GM12878 (cell line): Measurements from ENCODE around the gene BTNL2. TPM values are rescaled to one million over a fixed set of nuclear protein-coding genes. Genes with fewer than 3 reads are reported as not detected.

ENCODE experiments used
- EED ChIP-seq: sonication (generic); IDR thresholded peaks from 2 replicates; pipeline ENCODE4 v1.6.1; 2016; ENCODE audit warnings: antibody characterized with exemption, low read depth
- MEF2A ChIP-seq: IDR thresholded peaks from 2 replicates; pipeline ENCODE4 v1.6.1; 2011; ENCODE audit warnings: low read depth, mild to moderate bottlenecking, low read length, moderate library complexity; ENCODE audit not compliant: insufficient read depth
- RELA ChIP-seq: fragments of 450-650 bp; IDR thresholded peaks from 2 replicates; pipeline ENCODE4 v1.8.0; 2014; ENCODE audit warnings: borderline replicate concordance; ENCODE audit not compliant: partially characterized antibody
- SMAD5 ChIP-seq: IDR thresholded peaks from 2 replicates; pipeline ENCODE4 v1.6.1; 2016; ENCODE audit warnings: antibody characterized with exemption, low read depth
- SMARCA5 ChIP-seq: fragments of 450-650 bp; IDR thresholded peaks from 2 replicates; pipeline ENCODE4 v1.6.1; 2017; ENCODE audit warnings: mild to moderate bottlenecking
- polyA plus RNA-seq, 11 experiments: library from polyadenylated mRNA; depleted of rRNA in 4 of 11; unstranded in 6 of 11; stranded (reverse) in 5 of 11; fragments of >200 nt; fragmentation: Nextera tagmentation in 4 of 11; fragmentation: Illumina TruSeq in 1 of 11; extraction: Ambion mirVana in 4 of 11; extraction: Trizol in 1 of 11; gene quantifications; 1 replicate in 1 of 11; 2 replicates in 10 of 11; pipeline versions ENCODE4 v1.2.1 to v1.2.3, GENCODE V29; 2011 to 2016; ENCODE audit warnings: inconsistent platforms in 2 of 11, missing spikeins in 2 of 11, low read depth in 1 of 11
- total RNA-seq, 4 experiments: library from RNA; depleted of rRNA in 3 of 4; stranded (reverse); fragments of >200 nt in 3 of 4; fragmentation: Illumina TruSeq in 1 of 4; extraction: Trizol in 1 of 4; gene quantifications; 2 replicates each; pipeline versions ENCODE4 v1.2.1 to v1.2.3, GENCODE V29; 2013 to 2021
- TF ChIP-seq, protein P1 (sequence below): fragments of 450-650 bp; IDR thresholded peaks from 2 replicates; pipeline ENCODE4 v1.6.1; 2017; ENCODE audit warnings: mild to moderate bottlenecking, low read depth, inconsistent platforms; ENCODE audit not compliant: poor library complexity, severe bottlenecking
- TF ChIP-seq, protein P2 (sequence below): fragments of 450-650 bp; formaldehyde crosslinking; IDR thresholded peaks from 2 replicates; pipeline ENCODE4 v1.4.0; 2022; ENCODE audit warnings: mild to moderate bottlenecking, moderate library complexity

Gene BTNL2
- total and polyA plus RNA-seq, 10 of the 15 experiments (the other 5 are each of a cell fraction or from before 2014, with no cell fraction given): 0.11 to 0.29 (median 0.26) TPM; not detected in 5

DNA sequence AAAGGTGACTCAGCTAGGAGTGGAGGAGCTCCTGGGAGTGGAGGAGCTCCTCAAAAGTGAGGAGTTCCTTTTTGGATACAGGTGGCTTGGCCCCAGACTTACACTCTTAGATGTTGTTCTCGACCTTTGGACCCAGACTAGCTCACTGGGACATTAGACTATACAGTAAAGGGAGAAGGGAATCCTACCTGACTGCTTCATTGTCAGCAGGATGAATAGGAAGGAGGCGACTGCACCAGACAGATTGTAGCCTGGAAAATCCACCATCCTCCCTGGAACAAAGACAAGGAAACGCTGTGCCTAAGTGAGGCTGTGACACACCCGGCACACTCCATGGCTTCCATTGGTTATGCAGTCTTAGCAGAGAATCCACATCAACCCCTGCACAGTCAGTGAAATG, at the start of gene BTNL2 (continued):
- TF ChIP-seq MEF2A (no peak), SMARCA5 (no peak), SMAD5 (no peak), EED (no peak), RELA (no peak)
- TF ChIP-seq, protein P1, sequence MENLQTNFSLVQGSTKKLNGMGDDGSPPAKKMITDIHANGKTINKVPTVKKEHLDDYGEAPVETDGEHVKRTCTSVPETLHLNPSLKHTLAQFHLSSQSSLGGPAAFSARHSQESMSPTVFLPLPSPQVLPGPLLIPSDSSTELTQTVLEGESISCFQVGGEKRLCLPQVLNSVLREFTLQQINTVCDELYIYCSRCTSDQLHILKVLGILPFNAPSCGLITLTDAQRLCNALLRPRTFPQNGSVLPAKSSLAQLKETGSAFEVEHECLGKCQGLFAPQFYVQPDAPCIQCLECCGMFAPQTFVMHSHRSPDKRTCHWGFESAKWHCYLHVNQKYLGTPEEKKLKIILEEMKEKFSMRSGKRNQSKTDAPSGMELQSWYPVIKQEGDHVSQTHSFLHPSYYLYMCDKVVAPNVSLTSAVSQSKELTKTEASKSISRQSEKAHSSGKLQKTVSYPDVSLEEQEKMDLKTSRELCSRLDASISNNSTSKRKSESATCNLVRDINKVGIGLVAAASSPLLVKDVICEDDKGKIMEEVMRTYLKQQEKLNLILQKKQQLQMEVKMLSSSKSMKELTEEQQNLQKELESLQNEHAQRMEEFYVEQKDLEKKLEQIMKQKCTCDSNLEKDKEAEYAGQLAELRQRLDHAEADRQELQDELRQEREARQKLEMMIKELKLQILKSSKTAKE: no peak
- TF ChIP-seq, protein P2, sequence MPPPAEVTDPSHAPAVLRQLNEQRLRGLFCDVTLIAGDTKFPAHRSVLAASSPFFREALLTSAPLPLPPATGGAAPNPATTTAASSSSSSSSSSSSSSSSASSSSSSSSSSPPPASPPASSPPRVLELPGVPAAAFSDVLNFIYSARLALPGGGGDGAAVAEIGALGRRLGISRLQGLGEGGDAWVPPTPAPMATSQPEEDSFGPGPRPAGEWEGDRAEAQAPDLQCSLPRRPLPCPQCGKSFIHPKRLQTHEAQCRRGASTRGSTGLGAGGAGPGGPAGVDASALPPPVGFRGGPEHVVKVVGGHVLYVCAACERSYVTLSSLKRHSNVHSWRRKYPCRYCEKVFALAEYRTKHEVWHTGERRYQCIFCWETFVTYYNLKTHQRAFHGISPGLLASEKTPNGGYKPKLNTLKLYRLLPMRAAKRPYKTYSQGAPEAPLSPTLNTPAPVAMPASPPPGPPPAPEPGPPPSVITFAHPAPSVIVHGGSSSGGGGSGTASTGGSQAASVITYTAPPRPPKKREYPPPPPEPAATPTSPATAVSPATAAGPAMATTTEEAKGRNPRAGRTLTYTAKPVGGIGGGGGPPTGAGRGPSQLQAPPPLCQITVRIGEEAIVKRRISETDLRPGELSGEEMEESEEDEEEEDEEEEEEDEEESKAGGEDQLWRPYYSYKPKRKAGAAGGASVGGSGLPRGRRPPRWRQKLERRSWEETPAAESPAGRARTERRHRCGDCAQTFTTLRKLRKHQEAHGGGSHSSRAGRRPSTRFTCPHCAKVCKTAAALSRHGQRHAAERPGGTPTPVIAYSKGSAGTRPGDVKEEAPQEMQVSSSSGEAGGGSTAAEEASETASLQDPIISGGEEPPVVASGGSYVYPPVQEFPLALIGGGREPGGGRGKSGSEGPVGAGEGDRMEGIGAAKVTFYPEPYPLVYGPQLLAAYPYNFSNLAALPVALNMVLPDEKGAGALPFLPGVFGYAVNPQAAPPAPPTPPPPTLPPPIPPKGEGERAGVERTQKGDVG (CRISPR knock-in tag): no peak
